IPS DF 4.7 (cell line): ENCODE results near the gene KANSL1L.
A peak's percentile ranks its signal among the peaks of the same experiment; 100 is the strongest.
"Not testable (repeated sequence)": the region's sequence is repeated elsewhere in the genome, so short reads cannot be mapped to it uniquely, and the experiment has no call there.

ENCODE experiments used
- DNase-seq: peaks from one replicate; pipeline ENCODE4 v3.0.0-alpha.2; 2013; ENCODE audit warnings: low spot score; ENCODE audit errors: extremely low read depth

Gene KANSL1L

GRCh38 chr2:210171309-210172218 lies at the start of gene KANSL1L:
Gene KANSL1L, minus strand, starts transcription at chr2:210171409. Its CDS starts 16,827 bp downstream, at chr2:210154582.
- peak; percentile 38 for DNase-seq

GRCh38 chr2:210215120-210215519 lies 43.9 kb upstream of the KANSL1L start:
- no peak for DNase-seq

- DNase-seq, result no peak
These were observed 39.0 kb upstream of the KANSL1L start for GRCh38 chr2:210210185-210210584.

DNA sequence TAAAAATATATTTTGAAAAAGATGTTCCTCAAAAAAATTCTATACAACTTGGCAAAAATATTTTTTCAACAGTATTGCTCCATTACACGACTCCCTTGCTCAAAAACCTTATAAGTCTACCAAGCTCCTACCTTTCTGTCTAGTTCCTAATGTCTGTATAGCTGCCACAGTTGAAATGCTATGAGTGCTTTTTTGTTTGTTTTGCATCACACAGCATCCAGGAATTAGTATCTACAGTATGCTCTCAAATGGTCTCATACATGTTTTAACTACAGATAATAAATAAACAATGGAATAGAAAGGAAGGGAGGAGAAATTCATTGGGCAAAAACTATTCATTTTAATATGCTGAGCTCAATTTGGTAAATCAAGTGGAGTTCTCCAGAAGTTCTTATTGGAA lies 36.7 kb upstream of the KANSL1L start:
- no peak for DNase-seq

DNA sequence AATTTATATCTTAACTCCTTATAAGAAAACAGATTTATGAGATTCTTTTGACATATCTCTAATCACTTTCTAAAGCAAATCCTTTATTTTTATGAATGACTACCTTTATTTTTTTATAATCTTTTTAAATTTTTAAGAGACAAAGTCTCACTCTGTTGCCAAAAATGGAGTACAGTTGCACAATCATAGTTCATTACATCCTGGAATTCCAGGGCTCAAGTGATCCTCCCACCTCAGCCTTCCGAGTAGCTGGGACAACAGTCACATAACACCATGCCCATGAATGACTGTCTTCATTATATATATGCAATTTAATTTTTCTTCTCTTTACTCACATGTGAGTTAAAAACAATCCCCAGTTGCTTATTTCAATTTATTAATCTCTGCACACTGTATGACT lies 32.3 kb upstream of the KANSL1L start:
- DNase-seq, result no peak

DNA sequence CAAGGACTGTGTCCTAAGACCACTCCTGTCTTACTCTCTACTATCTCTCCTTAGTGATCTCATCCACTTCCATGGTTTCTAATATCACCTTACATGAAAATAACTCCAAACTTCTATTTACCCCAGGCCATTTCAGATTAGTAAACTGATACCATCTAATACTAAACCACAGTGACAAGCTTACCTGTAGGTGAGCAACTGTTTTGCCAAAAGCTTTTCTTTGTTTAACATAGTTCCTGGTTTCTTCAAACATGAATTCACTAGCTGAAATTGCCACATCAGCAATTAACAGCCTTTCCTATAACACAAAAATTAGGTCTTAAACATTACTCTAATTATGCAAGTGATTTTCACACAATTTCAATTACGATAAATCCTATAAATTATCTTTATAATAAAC lies 31.9 kb upstream of the KANSL1L start:
- no peak for DNase-seq

DNA sequence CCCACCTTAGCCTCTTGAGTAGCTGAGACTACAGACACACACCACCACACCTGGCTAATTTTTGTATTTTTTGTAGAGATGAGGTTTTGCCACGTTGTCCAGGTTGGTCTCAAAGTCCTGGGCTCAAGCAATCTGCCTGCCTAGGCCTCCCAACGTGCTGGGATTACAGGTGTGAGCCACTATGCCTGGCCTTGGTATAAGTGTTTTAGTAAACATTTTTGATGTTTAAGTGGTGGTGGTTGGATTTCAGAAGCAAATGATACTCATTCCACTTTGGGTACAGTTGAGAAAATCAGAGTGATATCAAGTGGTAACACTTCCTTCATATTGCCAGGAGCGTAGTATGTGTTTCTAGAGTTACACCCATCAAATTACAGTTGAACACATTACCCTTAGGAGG lies 28.6 kb upstream of the KANSL1L start:
- DNase-seq, result no peak

- DNase-seq, result no peak
These were observed 28.1 kb upstream of the KANSL1L start for GRCh38 chr2:210199186-210199765.

GRCh38 chr2:210198326-210198725 lies 27.1 kb upstream of the KANSL1L start:
- no peak for DNase-seq

DNA sequence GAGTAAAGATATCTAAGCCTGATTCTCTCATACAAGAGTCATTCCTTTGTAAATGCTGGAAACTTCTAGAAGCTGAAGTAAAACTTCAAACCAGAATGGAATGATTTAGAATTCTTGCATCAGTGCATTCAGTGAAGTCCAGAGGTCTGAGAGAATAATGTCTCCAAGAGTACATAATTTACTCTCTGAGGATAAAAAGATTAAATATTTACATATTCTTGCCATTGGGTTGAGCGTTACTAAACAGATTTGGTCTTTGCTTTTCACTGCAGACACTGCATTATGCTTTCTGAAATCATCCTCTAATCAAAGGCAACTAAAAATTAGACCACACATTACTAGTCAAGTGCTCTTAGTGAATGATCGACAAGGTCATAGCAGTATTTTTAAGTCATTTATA lies 26.5 kb upstream of the KANSL1L start:
- DNase-seq, result no peak

GRCh38 chr2:210195101-210195852 lies 24.1 kb upstream of the KANSL1L start:
- DNase-seq, result no peak

DNA sequence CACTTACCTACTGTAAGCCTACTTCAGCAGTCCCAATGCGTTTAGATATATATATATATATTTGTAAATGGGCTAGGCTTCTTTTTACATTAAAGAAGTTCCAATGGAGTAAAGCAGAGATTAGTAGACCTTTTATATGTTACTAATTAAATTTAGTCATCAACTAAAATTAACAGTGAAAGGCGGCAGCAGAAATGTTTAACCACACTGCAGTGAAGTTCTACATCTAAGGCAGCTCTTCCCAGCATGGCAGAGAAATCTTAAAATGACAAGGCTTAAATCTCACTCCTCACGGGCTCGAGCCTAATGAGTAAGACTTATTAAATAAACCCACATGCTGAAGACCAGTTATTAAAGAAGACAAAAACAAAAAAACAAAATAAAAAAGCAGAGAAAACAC lies 19.1 kb upstream of the KANSL1L start:
- no peak for DNase-seq

DNA sequence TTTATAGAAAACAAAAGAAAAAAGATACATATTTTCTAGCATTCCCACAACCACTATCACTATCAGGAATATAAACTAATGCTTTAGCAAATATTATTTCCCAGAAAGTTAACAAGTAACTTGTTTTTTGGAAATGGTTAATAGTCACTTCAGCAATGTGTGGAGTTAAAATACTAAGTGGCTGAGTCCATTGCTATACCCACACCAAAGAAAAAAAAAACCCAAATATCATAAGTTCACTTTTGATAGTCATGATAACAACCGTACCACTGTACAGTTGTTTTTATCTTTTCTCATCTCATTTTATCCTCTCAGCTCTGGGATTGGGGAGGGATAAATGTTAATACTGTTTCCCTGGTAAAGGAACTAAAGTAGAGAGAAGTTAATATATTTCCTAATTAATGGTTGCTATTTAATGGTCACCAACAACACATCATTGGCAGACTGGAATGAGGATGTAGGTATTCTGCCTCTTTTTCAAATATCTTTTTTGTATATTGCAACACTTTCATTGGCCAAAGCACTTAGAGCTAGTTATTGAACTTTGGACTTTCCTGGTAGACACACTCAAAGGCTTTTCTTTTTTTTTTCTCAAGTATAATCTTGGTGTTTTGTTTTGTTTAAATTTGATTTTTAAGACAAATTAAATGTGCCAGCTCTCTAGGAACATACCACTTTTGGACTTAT lies 18.4 kb upstream of the KANSL1L start:
- no peak for DNase-seq

GRCh38 chr2:210188755-210189154 lies 17.5 kb upstream of the KANSL1L start:
- DNase-seq, result no peak

GRCh38 chr2:210188190-210188589 lies 17.0 kb upstream of the KANSL1L start:
- DNase-seq, result no peak

GRCh38 chr2:210183936-210184335 lies 12.7 kb upstream of the KANSL1L start:
- DNase-seq, result not testable (repeated sequence)

DNA sequence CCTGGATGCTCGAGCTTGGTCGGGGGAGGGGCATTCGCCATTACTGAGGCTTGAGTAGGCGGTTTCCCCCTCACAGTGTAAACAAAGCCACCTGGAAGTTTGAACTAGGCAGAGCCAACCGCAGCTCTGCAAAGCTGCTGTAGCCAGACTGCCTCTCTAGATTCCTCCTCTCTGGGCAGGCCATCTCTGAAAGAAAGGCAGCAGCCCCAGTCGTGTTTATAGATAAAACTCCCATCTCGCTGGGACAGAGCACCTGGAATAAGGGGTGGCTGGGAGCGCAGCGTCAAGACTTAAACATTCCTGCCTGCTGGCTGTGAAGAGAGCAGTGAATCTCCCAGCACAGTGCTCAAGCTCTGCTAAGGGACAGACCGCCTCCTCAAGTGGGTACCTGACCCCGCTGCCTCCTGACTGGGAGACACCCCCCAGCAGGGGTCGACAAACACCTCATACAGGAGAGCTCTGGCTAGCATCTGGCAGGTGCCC lies 10.4 kb upstream of the KANSL1L start:
- DNase-seq, result not testable (repeated sequence)

DNA sequence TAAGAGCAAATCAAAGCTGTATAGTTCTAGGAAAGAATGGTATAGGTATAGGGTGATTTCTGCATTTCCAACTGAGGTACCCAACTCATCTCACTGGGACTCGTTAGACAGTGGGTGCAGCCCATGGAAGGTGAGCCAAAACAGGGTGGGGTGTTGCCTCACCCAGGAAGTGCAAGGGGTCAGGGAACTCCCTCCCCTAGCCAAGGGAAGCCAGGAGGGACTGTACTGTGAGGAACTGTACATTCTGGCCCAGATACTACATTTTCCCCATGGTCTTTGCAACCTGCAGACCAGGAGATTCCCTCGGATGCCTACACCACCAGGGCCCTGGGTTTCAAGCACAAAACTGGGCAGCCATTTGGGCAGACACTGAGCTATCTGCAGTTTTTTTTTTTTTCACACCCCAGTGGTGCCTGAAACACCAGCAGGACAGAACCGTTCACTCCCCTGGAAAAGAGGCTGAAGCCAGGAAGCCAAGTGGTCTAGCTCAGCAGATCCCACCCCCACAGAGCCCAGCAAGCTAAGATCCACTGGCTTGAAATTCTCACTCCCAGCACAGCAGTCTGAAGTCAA lies 9.9 kb upstream of the KANSL1L start:
- not testable (repeated sequence) for DNase-seq

DNA sequence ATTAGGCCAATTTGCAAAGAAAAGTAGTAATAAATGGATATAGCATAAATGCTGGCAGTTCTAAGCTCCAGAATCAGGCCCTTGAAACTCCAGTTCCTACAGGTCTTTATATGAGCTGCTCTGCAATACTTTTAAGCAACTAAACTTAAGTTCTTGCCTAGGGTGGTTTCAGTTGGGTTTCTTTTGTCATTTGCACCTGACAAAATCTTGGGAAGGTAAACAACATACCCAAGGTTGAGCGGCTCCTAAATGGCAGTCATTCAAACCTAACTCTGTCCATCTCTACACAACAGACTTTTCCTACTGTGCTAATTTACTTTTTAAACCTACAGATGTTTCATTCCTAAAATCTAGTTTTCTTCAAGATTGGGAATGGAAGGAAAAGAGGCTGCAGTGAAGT lies 9.3 kb upstream of the KANSL1L start:
- no peak for DNase-seq

DNA sequence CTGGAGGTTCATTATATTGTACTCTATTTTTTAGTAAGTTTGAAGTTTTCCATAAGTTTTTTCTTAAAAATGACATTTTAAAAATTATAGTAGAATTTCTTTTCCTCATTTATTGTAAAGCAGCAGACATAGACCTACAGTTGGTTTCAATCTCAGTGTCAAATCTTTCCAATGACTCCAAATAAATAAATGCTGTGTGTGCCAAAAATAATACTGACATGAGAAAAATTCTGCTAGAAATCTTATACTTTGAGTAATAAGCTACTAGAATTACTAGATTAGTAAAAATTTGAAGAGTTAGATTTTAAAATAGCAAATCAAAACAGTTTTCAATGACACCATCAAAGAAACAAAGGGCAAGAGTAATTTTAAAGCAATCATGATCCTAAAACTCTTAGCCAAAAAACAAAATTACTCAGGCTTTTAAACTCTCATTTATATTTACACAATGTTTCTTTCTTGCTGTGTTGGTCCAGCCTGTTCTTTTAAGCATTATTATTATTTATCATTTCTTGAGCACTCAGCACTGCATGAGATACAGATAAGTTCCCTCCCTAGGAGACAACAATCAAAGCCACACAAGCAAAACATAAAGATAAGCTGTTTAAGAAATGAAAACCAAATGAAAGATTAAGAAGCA lies 8.3 kb upstream of the KANSL1L start:
- no peak for DNase-seq

DNA sequence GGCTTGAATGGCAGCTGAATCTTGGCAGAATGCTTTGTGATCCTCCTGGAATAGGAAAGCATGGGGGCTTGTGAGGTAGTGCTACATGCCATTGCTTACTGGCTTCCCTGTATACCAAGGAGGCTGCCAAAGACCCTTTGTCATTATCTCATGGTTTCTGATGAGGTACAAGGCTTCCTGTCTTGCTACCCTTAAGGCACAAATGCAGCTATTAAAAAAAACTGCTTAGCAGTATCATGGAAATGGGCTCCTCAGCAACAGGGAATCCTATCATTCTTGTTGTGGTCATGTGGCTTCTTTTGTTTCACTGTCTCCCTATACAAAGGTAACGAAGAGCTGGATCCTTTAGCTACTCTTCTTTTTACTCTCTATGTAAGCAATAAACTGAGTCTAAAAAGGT lies 6.6 kb upstream of the KANSL1L start:
- peak; percentile 53 for DNase-seq
